Measurements from ENCODE around the gene CD72.
"Not testable (repeated sequence)": the region's sequence is repeated elsewhere in the genome, so short reads cannot be mapped to it uniquely, and the experiment has no call there.

GRCh38 chr9:35579659-35580227, 38.5 kb downstream of the CD72 start:
- TF ChIP-seq, protein P1, sequence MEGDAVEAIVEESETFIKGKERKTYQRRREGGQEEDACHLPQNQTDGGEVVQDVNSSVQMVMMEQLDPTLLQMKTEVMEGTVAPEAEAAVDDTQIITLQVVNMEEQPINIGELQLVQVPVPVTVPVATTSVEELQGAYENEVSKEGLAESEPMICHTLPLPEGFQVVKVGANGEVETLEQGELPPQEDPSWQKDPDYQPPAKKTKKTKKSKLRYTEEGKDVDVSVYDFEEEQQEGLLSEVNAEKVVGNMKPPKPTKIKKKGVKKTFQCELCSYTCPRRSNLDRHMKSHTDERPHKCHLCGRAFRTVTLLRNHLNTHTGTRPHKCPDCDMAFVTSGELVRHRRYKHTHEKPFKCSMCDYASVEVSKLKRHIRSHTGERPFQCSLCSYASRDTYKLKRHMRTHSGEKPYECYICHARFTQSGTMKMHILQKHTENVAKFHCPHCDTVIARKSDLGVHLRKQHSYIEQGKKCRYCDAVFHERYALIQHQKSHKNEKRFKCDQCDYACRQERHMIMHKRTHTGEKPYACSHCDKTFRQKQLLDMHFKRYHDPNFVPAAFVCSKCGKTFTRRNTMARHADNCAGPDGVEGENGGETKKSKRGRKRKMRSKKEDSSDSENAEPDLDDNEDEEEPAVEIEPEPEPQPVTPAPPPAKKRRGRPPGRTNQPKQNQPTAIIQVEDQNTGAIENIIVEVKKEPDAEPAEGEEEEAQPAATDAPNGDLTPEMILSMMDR (IDR thresholded peaks at IDR 0.05; ENCODE audit: low read length) = not testable (repeated sequence)
- not testable (repeated sequence) for TF ChIP-seq EZH2 (optimal IDR thresholded peaks at IDR 0.05; ENCODE audit: low read depth, low read length); EZH2phosphoT487 (IDR thresholded peaks at IDR 0.05; ENCODE audit: low read length)
